Activated CD4-positive, alpha-beta T cell treated with anti-CD3 and anti-CD28 coated beads for 24 hours (primary cell): ENCODE data around the gene BCL2L2.
"Not testable (repeated sequence)": the region's sequence is repeated elsewhere in the genome, so short reads cannot be mapped to it uniquely, and the experiment has no call there.

Experiments used
- DNase-seq, 2 donors: peaks; one replicate each; pipeline ENCODE4 v3.0.0-alpha.2; 2020; ENCODE audit warnings: low read depth in 2 of 2

The BCL2L2 gene

DNA sequence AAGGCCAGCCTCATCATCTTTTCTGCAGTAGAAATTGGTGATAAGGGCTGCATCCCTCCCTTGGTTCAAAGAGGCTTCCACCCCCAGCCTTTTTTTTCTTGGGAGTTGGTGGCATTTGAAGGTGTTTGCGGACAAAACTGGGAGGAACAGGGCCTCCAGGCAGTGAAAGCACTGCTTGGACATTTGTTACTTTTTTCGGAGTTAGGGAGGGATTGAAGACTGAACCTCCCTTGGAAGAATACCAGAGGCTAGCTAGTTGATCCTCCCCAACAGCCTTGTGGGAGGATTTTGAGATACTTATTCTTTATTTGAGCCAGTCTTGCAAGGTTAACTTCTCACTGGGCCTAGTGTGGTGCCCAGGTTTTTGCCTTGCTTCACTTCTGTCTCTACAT is 17.8 kb downstream of the BCL2L2 start:
- DNase-seq: no peak

DNA sequence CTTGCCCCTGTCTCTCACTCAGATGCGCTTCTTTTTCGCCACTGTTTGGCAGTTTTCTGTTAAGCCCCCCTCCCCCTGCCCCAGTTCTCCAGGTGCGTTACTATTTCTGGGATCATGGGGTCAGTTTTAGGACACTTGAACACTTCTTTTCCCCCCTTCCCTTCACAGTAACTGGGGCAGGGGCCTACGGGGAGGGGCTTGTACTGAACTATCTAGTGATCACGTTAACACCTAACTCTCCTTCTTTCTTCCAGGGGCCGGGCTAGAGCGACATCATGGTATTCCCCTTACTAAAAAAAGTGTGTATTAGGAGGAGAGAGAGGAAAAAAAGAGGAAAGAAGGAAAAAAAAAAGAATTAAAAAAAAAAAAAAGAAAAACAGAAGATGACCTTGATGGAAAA is 18.4 kb downstream of the BCL2L2 start:
- no peak for DNase-seq

DNA sequence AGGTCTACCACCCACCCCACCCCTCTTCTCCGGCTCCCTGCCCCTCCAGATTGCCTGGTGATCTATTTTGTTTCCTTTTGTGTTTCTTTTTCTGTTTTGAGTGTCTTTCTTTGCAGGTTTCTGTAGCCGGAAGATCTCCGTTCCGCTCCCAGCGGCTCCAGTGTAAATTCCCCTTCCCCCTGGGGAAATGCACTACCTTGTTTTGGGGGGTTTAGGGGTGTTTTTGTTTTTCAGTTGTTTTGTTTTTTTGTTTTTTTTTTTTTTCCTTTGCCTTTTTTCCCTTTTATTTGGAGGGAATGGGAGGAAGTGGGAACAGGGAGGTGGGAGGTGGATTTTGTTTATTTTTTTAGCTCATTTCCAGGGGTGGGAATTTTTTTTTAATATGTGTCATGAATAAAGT is 19.1 kb downstream of the BCL2L2 start:
- not testable (repeated sequence) for DNase-seq

DNA sequence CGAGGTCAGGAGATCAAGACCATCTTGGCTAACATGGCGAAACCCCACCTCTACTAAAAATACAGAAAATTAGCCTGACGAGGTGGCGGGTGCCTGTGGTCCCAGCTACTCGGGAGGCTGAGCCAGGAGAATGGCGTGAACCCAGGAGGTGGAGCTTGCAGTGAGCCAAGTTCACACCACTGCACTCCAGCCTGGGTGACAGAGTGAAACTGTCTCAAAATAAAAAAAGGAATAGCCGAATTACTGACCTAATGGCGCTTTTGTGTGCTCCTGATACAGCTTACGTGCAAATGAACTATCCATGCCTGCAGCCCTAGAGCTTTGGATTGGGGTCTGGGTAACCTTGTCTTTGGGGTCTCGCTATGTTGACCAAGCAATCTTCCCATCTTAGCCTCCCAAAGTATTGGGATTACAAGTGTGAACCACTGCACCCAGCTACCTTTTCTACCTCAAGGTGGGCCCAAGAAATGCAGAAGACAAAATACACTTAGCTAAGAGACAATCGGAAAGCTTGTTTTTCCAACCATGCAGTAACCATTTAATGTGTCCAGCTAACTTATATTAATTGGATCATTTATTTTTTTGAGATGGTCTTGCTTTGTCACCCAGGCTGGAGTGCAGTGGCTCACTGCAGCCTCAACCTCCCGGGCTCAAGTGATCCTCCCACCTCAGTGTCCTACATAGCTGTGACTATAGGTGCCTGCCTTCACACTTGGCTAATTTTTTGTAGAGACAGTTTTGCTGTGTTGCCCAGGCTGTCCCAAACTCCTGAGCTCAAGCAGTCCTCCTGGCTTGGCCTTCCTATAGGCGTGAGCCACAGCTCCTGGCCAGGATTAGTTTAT is 20.1 kb downstream of the BCL2L2 start:
- DNase-seq: no peak

DNA sequence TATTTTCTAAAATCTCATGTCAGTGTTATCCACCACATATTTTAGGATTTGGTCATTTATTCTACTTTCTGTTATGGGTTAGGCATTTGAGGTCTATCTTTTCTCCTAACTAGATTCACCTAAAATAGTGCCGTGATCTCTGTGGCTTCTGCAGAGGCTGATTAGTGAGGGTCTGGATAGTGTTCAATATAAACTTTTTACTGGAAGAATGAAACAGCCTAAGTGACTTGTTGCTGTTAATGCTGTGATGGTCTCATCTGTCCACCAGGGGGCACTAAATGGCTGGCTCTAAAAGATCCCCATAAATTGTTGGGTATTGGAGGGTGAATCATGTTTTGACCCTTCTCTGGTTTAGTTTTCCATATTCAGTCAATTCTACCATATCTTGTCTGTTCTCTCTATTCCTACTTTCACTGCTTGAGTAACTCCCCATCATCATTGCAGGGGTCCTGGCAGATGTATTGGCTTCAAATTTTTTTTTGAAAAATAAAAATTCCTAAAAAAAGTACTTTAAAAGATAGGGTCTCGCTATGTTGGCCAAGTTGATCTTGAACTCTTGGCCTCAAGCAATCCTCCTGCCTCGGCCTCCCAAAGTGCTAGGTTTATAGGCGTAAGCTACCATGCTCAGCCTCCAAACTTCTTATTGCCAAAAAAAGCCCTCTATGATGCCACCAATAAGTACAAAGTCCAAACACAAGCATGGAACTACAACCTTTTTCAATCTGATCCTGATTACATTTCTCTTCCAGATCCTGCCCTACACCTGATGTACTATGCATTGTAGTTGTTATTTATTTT is 21.5 kb downstream of the BCL2L2 start:
- DNase-seq: peak; percentile 48 to 52

DNA sequence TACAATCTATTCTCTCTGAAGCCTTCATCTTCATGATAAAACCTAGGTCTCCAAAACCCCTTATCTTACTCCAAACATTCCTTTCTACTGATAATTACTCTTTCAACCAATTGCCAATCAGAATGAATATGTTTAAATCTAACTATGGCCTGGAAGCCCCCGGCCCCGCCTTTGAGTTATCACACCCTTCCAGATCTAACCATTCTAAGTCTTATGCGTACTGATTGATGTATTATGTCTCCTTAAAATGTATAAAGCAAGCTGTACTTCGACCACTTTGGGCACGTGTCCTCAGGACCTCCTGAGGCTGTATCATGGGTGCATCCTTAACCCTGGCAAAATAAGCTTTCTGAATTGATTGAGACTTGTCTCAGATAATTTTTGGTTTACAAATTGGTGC is 29.0 kb downstream of the BCL2L2 start:
- no peak for DNase-seq

DNA sequence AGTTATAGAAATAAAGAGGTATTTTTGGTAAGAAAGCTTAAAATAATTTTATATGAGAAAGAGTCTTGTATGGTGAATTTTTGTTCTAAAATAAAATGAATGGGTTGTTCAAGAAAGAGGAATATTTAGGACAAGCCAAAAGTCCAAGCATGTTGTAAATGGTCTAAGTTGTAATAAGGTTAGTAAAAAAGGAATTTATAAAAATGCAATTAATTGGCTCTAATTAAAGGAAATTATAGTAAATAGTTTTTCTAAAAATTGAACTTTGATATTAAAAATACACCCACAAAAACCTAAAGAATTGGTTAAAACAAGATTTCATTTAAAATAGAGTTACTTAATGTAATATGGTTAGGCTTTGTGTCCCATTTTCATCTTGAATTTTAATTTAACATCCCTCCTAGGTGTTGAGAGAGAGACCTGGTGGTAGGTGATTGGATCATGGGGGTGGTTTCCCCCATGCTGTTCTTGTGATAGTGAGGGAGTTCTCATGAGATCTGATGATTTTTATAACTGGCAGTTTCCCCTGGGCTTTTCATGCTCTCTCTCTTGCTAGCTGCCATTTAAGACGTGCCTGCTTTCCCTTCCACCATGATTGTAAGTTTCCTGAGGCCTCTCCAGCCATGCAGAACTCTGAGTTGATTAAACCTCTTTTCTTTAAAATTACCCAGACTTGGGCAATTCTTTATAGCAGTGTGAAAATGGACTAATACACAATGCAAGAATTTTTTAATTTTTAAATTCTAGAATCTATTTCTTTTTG is 33.1 kb downstream of the BCL2L2 start:
- DNase-seq: no peak

DNA sequence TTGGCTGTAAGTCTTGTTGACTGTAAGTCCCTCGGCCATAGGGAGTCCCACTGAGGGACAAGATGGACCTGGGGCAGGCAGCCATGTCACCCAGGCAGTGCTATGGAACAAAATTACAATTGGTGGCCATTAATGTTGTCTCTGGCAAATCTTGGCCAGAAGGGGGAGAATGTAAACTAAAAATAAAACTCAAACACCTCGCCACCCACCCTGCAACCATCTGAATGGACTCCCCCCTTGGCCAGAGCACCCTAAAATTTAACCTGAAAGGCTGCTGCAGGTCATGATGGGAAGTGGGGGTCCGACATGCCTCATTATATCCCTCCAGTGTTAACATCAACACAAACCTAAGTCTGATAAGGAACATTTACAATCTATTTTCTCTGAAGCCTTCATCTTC is 37.8 kb downstream of the BCL2L2 start:
- no peak for DNase-seq

DNA sequence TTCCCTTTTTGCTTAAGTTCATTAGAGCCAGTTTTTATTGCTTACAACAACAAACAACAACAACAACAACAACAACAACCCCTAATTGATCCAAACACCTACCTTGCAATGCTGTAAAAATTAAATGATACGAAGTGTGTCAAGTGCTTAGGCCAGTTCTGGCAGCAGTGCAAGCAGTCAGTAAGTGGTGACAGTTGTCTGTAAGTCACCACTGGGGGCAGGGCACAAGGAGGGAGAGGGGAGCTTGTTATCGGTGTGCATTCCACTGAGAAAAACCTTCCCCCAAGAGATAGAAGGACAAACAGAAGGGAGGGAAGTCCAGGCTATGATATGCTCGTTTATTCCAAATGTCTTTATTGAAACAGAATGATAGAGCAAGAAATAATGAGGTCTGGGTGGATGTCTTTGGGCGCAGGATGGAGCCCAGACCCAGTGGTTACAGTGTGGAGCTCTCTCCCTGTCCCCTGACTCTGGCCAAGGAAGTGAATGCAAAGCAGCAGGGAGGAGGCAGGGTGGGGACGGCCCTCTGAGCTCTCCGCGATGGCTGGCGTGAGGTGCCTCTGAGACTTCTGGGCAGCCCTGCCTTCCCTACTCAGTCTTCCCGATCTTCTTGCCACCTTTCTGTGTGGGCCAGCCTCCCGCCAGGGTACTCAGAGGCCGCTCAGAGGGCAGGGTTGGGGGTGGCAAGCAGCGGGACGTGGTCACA is 39.5 kb downstream of the BCL2L2 start:
- no peak for DNase-seq

DNA sequence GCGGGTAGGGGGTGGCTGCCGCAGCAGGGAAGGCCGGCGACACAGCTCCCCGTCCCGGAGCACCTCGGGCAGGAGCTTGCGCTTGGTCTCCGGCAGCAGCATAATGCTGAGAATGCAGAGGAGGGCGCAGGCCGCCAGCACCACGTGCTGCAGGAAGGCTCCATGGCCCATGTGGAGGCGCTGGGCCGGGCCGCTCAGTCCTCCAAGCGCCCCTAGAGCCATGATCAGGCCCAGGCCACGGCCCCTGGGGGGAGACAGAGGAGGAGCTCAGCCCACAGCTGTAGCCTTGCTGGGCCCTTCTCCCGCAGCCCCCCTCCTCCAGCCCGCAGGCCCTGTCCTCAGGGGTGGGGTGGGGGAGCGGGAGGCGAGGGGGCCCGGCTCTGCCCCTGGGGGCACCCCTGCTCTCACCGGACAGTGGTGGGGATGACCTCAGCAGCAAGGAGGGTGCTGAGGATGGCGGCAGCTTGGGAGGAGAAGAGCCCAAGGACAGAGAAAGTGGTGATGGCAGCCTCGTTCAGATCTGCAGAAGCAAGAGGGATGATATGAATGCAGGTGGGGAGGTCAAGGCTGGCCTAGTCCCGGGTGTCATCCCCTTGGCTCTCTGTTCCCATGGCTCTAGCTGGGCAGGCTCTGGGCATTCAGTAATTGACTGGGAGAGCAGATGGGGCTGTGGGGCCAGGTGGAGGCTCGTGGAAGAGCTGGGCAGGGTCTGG is 40.2 kb downstream of the BCL2L2 start:
- no peak for DNase-seq

DNA sequence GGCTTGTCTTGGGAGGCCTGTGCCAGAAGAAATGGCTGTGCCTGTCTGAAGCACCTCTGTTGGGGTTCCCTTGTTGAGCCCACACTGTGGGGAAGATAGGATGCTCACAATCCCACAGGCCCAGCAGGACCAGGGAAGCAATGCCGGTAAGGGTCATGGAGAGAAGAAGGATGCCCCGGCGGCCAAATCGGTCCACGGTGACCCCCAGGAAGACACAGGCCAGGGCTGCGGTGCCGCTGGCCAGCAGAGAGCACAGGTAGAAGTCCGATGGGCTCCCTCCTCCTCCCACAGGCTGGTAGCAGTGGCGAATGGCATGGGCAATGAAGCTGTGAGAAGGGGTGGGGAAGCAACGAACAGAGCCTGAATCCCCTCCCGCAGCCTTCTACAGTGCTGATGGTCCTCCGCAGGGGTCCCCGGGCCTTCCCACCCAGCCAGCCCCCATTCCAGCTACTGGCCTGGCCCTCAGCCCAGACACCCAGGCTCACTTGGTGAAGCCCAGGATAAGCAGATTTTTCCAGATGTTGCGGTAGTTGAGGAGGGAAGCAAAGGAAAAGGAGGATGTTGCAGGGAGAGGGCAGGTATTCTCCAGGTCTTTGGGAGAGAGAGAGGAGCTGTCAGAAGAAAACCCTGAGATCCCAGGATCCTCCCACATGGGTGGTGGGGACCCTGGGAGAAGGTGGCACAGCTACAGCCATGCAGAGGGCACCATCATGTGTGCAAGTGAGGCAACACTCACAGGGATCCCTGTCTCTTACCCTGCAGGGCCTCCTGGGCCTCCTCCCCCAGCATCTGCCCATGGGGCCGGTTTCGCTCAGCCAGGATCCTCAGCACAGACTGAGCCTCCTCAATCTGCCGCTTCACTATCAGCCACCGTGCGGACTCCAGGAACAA is 41.0 kb downstream of the BCL2L2 start:
- no peak for DNase-seq

DNA sequence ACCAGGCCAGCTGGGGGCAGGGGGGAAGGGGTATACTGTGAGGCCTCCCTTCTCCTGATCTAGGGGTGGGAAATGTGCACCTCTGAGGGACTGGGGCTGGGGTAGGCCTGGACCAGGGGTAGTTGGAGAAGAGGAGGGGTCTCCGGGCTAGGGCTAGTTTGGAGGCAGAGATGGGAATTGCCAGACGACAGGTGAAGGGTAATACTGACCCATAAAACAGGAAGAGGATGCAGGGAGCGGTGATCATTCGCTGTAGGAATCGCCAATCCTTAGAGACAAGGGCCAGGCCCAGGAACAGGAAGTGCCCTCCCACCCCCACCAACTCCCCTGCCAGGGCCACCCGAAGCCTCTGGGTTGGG is 41.6 kb downstream of the BCL2L2 start:
- no peak for DNase-seq

DNA sequence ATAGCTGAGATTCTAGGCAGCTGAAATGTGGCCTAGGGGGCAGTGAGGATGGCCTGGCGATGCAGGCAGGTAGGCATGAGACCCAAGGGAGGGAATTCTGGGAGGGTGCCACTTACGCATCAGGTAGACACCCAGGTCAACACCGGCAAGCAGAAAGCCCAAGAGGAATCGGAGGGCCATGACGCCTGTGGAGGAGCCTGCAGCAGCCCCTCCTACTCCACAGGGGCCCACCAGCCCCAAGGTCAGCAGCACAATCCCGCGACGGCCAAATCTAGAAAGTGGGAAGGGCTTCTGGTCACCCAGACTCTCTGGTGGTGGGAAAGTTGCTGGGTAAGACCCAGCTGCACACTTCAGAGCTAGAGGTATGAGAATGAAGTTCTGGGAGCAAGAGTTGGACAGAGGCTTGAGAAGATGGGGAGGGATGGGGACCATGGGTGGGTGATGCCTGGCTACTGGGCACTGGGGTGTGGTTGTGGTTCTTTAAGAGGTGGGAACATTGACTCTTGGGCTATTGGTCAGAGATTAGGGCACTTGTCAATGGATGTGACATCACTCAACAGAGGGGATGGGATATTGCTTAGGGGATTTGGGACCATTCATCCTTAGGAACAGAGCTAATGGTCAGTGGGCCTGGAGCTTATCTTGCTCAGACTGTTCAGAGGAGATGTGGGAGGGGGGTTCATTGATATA is 42.7 kb downstream of the BCL2L2 start:
- no peak for DNase-seq

DNA sequence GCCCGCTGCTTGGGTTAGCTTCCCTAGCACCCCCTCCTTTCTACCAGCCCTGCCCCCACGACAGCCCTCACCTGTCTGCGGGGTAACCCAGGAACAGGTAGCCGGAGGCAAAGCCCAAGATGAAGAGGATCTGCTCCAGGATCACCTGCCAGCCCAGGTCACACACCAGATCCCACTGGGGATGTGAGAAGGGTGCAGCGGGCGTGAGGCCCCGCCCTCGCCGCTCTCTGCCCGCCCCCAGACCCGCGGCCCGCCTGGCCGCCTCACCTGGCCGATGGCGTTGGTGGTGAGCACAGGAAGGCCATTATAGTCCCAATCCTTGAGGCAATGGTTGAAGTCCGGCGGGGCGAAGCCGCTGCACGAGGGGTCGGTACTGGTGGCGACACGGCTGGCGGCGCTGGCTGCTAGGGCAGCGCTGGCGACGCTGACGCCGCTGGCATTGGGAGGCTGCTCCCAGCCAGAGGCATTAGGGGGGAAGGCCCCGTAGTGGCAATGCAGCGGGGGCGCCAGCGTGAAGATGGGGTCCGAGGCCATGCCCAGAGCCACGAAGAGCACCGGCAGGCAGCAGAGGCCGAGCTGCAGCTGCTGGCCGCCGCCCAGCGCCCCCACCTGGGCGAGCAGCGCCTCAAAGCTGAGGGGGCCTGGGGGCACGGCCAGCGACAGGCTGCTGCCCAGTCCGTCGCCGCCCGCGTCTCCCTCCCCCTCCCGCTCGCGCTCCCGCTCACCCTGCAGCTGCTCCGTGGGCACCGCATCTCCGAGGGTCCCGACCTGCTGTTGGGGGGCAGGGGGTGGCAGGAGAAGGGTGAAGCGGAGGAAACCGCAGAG is 45.3 kb downstream of the BCL2L2 start:
- DNase-seq: no peak

DNA sequence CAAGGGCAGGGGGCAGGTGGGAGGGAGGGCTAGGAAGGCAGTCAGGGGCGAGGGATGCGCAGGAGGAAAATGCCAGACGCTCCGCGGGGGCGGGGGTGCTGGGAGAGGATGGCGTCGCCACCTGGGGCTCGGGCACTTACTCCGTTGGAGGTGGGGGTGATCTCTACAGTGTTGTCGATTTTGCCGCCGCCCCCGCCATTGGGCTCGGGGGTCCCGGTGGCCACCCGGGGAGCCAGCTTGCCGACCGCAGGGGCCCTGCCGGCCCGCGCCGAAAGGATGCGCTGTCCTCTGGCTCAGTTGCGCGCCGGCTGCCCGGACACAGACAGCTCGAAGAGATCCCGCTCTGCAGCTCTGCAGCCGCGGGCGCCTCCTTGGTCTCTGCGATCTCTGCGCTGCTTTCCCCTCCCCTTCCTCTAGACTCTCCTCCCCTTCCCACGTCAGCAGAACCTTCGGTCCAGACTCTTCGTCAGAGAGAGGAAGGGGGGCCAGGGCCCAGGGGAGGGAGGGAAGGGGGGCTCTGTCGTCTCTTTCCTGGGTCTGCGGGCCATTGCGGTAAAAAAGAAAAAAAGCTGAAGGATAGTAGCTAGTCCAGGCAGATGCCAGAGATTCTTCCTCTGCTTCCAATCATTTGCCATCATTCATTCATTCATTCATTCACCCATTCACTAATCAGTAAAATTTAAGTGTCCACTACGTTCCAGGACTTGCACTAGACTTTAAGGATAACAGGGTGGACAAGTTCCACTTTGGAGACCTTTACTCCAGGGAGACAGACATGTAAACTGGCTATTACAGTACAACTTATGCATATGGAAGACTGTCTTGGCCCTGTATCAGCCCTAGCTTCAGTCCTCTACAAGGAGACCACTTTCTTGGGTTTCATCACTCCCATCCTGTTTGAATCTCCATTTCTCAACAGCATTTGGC is 46.1 kb downstream of the BCL2L2 start, which contains the start of gene SLC22A17:
TSS of gene SLC22A17 (minus strand) at position 382 of the 927 bp plus-strand sequence.
- peak; percentile 36 to 44 for DNase-seq

DNA sequence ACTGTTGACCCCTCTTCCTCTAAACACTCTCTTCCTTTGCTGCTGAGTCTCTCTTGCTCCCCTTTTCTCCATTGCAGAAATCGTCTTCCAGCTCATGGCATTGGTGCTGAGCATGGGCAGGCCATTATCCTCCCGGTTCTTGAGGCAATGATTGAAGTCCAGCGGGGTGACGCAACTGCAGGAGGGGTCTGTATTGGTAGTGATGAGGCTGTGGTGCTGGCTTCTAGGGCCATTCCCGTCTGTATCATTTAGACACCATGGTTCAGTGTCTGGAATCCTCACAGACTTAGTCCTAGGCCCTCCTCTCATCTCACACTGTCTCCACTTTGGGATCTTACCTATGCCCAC is 46.8 kb downstream of the BCL2L2 start:
- no peak for DNase-seq

DNA sequence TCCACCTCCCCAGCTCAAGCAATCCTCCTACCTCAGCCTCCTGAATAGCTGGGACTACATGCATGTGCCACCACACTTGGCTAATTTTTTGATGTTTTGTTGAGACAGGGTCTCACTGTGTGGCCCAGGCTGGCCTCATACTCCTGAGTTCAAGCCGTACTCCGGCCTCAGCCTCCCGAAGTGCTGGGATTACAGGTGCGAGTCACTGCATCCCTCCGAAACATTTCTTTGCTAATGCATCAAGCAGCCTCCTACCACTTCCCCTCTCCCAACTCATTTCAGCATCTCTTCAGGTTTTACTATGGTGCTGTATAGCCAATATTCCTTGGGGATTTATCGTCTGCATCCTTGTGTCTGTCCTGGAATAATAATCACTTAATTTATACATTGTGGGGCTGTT is 48.4 kb downstream of the BCL2L2 start:
- no peak for DNase-seq
